CD14-positive monocyte (primary cell): ENCODE data around the gene SRSF6. TPM values are rescaled to one million over a fixed set of nuclear protein-coding genes. Genes with fewer than 3 reads are reported as not detected.

ENCODE experiments used
- DNase-seq, 3 donors: peaks; one replicate each; pipeline ENCODE4 v3.0.0-alpha.2; 2011 to 2022
- H2AFZ ChIP-seq: 2 replicates; pipeline ENCODE4 v1.6.0; 2012; ENCODE audit warnings: mild to moderate bottlenecking, low read depth, low read length, inconsistent platforms; ENCODE audit not compliant: insufficient read depth, poor library complexity, severe bottlenecking
- H3K27ac ChIP-seq, 2 donors: 1 replicate in 1 of 2; 2 replicates in 1 of 2; pipeline ENCODE4 v1.5.1; 2012 to 2013; ENCODE audit warnings: low read length in 2 of 2, control low read depth in 1 of 2, inconsistent platforms in 1 of 2, low read depth in 1 of 2, mild to moderate bottlenecking in 1 of 2
- H3K27me3 ChIP-seq, 2 donors: one replicate each; pipeline versions ENCODE4 v1.6.0 to v1.6.1; 2011 to 2013; ENCODE audit warnings: low read length in 2 of 2; ENCODE audit not compliant: control insufficient read depth in 2 of 2, insufficient read depth in 2 of 2
- H3K36me3 ChIP-seq, 2 donors: replicated peaks in 1 of 2; 1 replicate in 1 of 2; 2 replicates in 1 of 2; pipeline versions ENCODE4 v1.5.1 to v1.6.1; 2012 to 2013; ENCODE audit warnings: low read length in 2 of 2, control low read depth in 1 of 2, inconsistent platforms in 1 of 2, mild to moderate bottlenecking in 1 of 2; ENCODE audit not compliant: insufficient read depth in 2 of 2, control insufficient read depth in 1 of 2
- H3K4me1 ChIP-seq, 2 donors: 1 replicate in 1 of 2; 2 replicates in 1 of 2; pipeline versions ENCODE4 v1.5.1 to v1.6.1; 2012 to 2013; ENCODE audit warnings: low read length in 2 of 2, control low read depth in 1 of 2, inconsistent platforms in 1 of 2, mild to moderate bottlenecking in 1 of 2, moderate library complexity in 1 of 2; ENCODE audit not compliant: insufficient read depth in 2 of 2, control insufficient read depth in 1 of 2
- H3K4me2 ChIP-seq: replicated peaks from 2 replicates; pipeline ENCODE3; 2012; ENCODE audit warnings: low read length, moderate library complexity, mild to moderate bottlenecking; ENCODE audit not compliant: poor library complexity, severe bottlenecking; ENCODE audit errors: extremely low read depth
- H3K4me3 ChIP-seq, 3 experiments: fragments of 200-600 bp in 1 of 3; sonication (generic) in 1 of 3; replicated peaks in 1 of 3; 1 replicate in 2 of 3; 2 replicates in 1 of 3; pipeline ENCODE4 v1.5.1; 2011 to 2013; ENCODE audit warnings: low read length in 3 of 3, mild to moderate bottlenecking in 3 of 3, control low read depth in 2 of 3, low read depth in 2 of 3, inconsistent platforms in 1 of 3, moderate library complexity in 1 of 3
- H3K79me2 ChIP-seq: 2 replicates; pipeline ENCODE4 v1.6.0; 2012; ENCODE audit warnings: mild to moderate bottlenecking, control low read depth, inconsistent platforms, low read length, moderate library complexity; ENCODE audit not compliant: insufficient read depth
- H3K9ac ChIP-seq: 2 replicates; pipeline ENCODE4 v1.6.0; 2017; ENCODE audit warnings: low read length, mild to moderate bottlenecking; ENCODE audit not compliant: insufficient read depth, poor library complexity, severe bottlenecking
- H3K9me3 ChIP-seq, 2 donors: replicated peaks in 1 of 2; 1 replicate in 1 of 2; 2 replicates in 1 of 2; pipeline versions ENCODE4 v1.5.1 to v1.6.1; 2012 to 2013; ENCODE audit warnings: low read length in 2 of 2, control low read depth in 1 of 2; ENCODE audit not compliant: control insufficient read depth in 1 of 2, insufficient read depth in 1 of 2
- H4K20me1 ChIP-seq: 2 replicates; pipeline ENCODE4 v1.6.0; 2012; ENCODE audit warnings: mild to moderate bottlenecking, low read length, control low read depth, moderate library complexity; ENCODE audit not compliant: insufficient read depth
- H3K27ac Mint-ChIP-seq, 7 donors: one replicate each; pipeline ENCODE4 v1.8.0; 2020; ENCODE audit warnings: mild to moderate bottlenecking in 7 of 7, mixed read lengths in 7 of 7, moderate library complexity in 6 of 7, inconsistent platforms in 2 of 7
- H3K27me3 Mint-ChIP-seq, 3 donors: one replicate each; pipeline ENCODE4 v1.8.0; 2021 to 2022; ENCODE audit warnings: low read depth in 3 of 3, mild to moderate bottlenecking in 3 of 3, mixed read lengths in 3 of 3, moderate library complexity in 3 of 3, inconsistent platforms in 1 of 3
- H3K36me3 Mint-ChIP-seq, 2 donors: one replicate each; pipeline ENCODE4 v1.8.0; 2020; ENCODE audit warnings: mixed read lengths in 2 of 2, inconsistent platforms in 1 of 2, mild to moderate bottlenecking in 1 of 2
- H3K4me1 Mint-ChIP-seq: one replicate; pipeline ENCODE4 v1.8.0; 2020; ENCODE audit warnings: mild to moderate bottlenecking, mixed read lengths
- H3K4me3 Mint-ChIP-seq, 2 donors: one replicate each; pipeline ENCODE4 v1.8.0; 2020; ENCODE audit warnings: mild to moderate bottlenecking in 2 of 2, mixed read lengths in 2 of 2, moderate library complexity in 1 of 2
- H3K9me3 Mint-ChIP-seq, 7 donors: one replicate each; pipeline ENCODE4 v1.8.0; 2020 to 2022; ENCODE audit warnings: mixed read lengths in 7 of 7, mild to moderate bottlenecking in 6 of 7, moderate library complexity in 6 of 7, inconsistent platforms in 2 of 7
- CTCF ChIP-seq: fragments of 200-600 bp; IDR thresholded peaks from one replicate; pipeline ENCODE4 v1.8.0; 2022; ENCODE audit warnings: antibody characterized with exemption, mild to moderate bottlenecking
- WGBS: methylation state at CpG from one replicate; pipeline ENCODE4 v1.1.5; 2013; ENCODE audit warnings: missing lambda C conversion rate; ENCODE audit not compliant: insufficient coverage; 5-methylcytosine and 5-hydroxymethylcytosine counted together
- intact Hi-C, 2 donors: fragments of 100-400 bp; cut with micrococcal nuclease; formaldehyde crosslinking; loops; one replicate each; pipeline versions ENCODE4 v1.15.0 to v1.15.1; 2023
- polyA plus RNA-seq, 3 donors: library from polyadenylated mRNA; depleted of rRNA in 1 of 3; unstranded in 2 of 3; stranded (reverse) in 1 of 3; fragments of 300-500 nt in 2 of 3; fragments of >200 nt in 1 of 3; fragmentation: Illumina TruSeq in 2 of 3; gene quantifications; 1 replicate in 2 of 3; 2 replicates in 1 of 3; pipeline ENCODE4 v1.2.3, GENCODE V29; 2012 to 2021

The SRSF6 gene
- polyA plus RNA-seq, 3 donors, result 37.3 to 162 (median 45.5) TPM

GRCh38 chr20:43467589-43467988, 9.9 kb downstream of the SRSF6 start:
- intact Hi-C loops, result loop anchor here in 1 of 2 donors (10.0 kb wide), 1 partner anchor 837 kb away; no protein-coding TSS in a partner anchor

GRCh38 chr20:43472671-43473380, 15.1 kb downstream of the SRSF6 start:
- H3K79me2 ChIP-seq, result no peaks in the 10 kb centered on the region
- H3K4me3 ChIP-seq, result no peak overlapping the region
- H3K36me3 Mint-ChIP-seq, result peaks cover 12 to 27% of the 10 kb centered on the region in 2 donors
- no peak for DNase-seq
- H3K4me2 ChIP-seq, result no peak overlapping the region
- peaks cover 2 to 6% (median 2%) of the 10 kb centered on the region in 3 donors for H3K27me3 Mint-ChIP-seq
- H4K20me1 ChIP-seq, result peaks cover 46% of the 10 kb centered on the region
- 78% methylated on average over 1 of the region's 11 CpGs for WGBS
- intact Hi-C loops, result no loop called here
- no peaks in the 10 kb centered on the region for H3K27me3 ChIP-seq
- no peak overlapping the region for H3K27ac Mint-ChIP-seq
- H3K9ac ChIP-seq, result no peak overlapping the region
- H2AFZ ChIP-seq, result no peak overlapping the region
- H3K9me3 Mint-ChIP-seq, result no peaks in the 10 kb centered on the region
- no peak for TF ChIP-seq CTCF
- H3K4me1 Mint-ChIP-seq, result peaks cover 15% of the 10 kb centered on the region
- peaks cover 2 to 16% of the 10 kb centered on the region in 2 donors for H3K36me3 ChIP-seq
- no peaks in the 10 kb centered on the region for H3K4me1 ChIP-seq
- no peak overlapping the region for H3K4me3 Mint-ChIP-seq
- no peak overlapping the region for H3K27ac ChIP-seq
- no peaks in the 10 kb centered on the region for H3K9me3 ChIP-seq

More at GRCh38 chr20:43467589-43467988, 9.9 kb downstream of the SRSF6 start:
- Histone ChIP-seq H3K27me3 (no peaks in the 10 kb centered on the region), H3K4me1 (no peaks in the 10 kb centered on the region), H4K20me1 (peaks cover 97% of the 10 kb centered on the region), H3K4me2 (no peak overlapping the region), H2AFZ (no peak overlapping the region), H3K4me3 (no peak overlapping the region), H3K9ac (no peak overlapping the region), H3K79me2 (peaks cover 22% of the 10 kb centered on the region), H3K27ac (no peak overlapping the region), H3K9me3 (no peaks in the 10 kb centered on the region), H3K36me3 (peaks cover 47 to 68% of the 10 kb centered on the region in 2 donors)
- peaks cover 58 to 77% of the 10 kb centered on the region in 2 donors for H3K36me3 Mint-ChIP-seq
- H3K4me1 Mint-ChIP-seq, result peaks cover 12% of the 10 kb centered on the region
- peaks cover 0 to 3% (median 2%) of the 10 kb centered on the region in 3 donors for H3K27me3 Mint-ChIP-seq
- no CpG with 5 or more reads among the region's 1 CpG for WGBS
- TF ChIP-seq CTCF, result no peak
- DNase-seq, result no peak
- no peak overlapping the region for H3K4me3 Mint-ChIP-seq
- H3K9me3 Mint-ChIP-seq, result no peaks in the 10 kb centered on the region
- no peak overlapping the region for H3K27ac Mint-ChIP-seq
